Activated naive CD8-positive, alpha-beta T cell treated with anti-CD3 and anti-CD28 coated beads, Interleukin-2, amount 50 U/mL, for 24 hours (primary cell): Measurements from ENCODE around the gene ATAD5.

Experiments used
- ATAC-seq: fragments of 150-1000 bp; cut with Tn5 transposase; one replicate; pipeline ENCODE4 v1.10.0; 2021
- DNase-seq: peaks from one replicate; pipeline ENCODE4 v3.0.0; 2021
- H3K27ac Mint-ChIP-seq: one replicate; pipeline ENCODE4 v1.8.0; 2021; ENCODE audit warnings: mild to moderate bottlenecking, mixed read lengths
- H3K27me3 Mint-ChIP-seq: one replicate; pipeline ENCODE4 v1.8.0; 2021; ENCODE audit warnings: mixed read lengths
- H3K36me3 Mint-ChIP-seq: one replicate; pipeline ENCODE4 v1.8.0; 2021; ENCODE audit warnings: low read depth, mixed read lengths
- H3K4me1 Mint-ChIP-seq: one replicate; pipeline ENCODE4 v1.8.0; 2021; ENCODE audit warnings: mixed read lengths
- H3K4me3 Mint-ChIP-seq: one replicate; pipeline ENCODE4 v1.8.0; 2021; ENCODE audit warnings: mild to moderate bottlenecking, moderate library complexity, mixed read lengths
- H3K9me3 Mint-ChIP-seq: one replicate; pipeline ENCODE4 v1.8.0; 2021; ENCODE audit warnings: mixed read lengths

ATAD5 gene

GRCh38 chr17:30939051-30939689 is 107.4 kb downstream of the ATAD5 start:
- ATAC-seq (no peak), DNase-seq (no peak)
- no peak overlapping the region for H3K4me3 Mint-ChIP-seq
- no peaks in the 10 kb centered on the region for H3K36me3 Mint-ChIP-seq
- no peaks in the 10 kb centered on the region for H3K9me3 Mint-ChIP-seq
- no peaks in the 10 kb centered on the region for H3K27me3 Mint-ChIP-seq
- no peak overlapping the region for H3K27ac Mint-ChIP-seq
- peaks cover 6% of the 10 kb centered on the region for H3K4me1 Mint-ChIP-seq

- H3K4me3 Mint-ChIP-seq = no peak overlapping the region
- no peak for DNase-seq
- no peaks in the 10 kb centered on the region for H3K36me3 Mint-ChIP-seq
- no peak overlapping the region for H3K27ac Mint-ChIP-seq
- H3K9me3 Mint-ChIP-seq = no peaks in the 10 kb centered on the region
- peaks cover 6% of the 10 kb centered on the region for H3K4me1 Mint-ChIP-seq
- no peaks in the 10 kb centered on the region for H3K27me3 Mint-ChIP-seq
- no peak for ATAC-seq
These were observed 110.7 kb downstream of the ATAD5 start for GRCh38 chr17:30942308-30943079.
